Renal pelvis (tissue), 4 donors: Measurements from ENCODE around the gene BMPR1B. TPM values are rescaled to one million over a fixed set of nuclear protein-coding genes. Genes with fewer than 3 reads are reported as not detected.
A peak's percentile ranks its signal among the peaks of the same experiment; 100 is the strongest.

Experiments
- DNase-seq: peaks from one replicate; pipeline ENCODE4 v3.0.0-alpha.2; 2013
- polyA plus RNA-seq, 3 donors: library from polyadenylated mRNA; unstranded; fragments of 120-200 nt; gene quantifications; one replicate each; pipeline ENCODE4 v1.2.1, GENCODE V29; 2013; ENCODE audit not compliant: insufficient read length in 3 of 3

The BMPR1B gene
- polyA plus RNA-seq, 3 donors: 17.3 to 24.4 (median 18.2) TPM

- no peak for DNase-seq
These were observed 189.9 kb downstream of the BMPR1B start for GRCh38 chr4:94947681-94948108.

- no peak for DNase-seq
These were observed 196.5 kb downstream of the BMPR1B start for GRCh38 chr4:94954251-94954650.

- peak; percentile 44 for DNase-seq
These were observed 199.3 kb downstream of the BMPR1B start for GRCh38 chr4:94957030-94957429.

GRCh38 chr4:94959307-94959706 is 201.6 kb downstream of the BMPR1B start:
- DNase-seq: no peak

- DNase-seq: no peak
These were observed 203.0 kb downstream of the BMPR1B start for GRCh38 chr4:94960708-94961107.

GRCh38 chr4:94961420-94961819 is 203.7 kb downstream of the BMPR1B start:
- DNase-seq: no peak

- no peak for DNase-seq
These were observed 204.7 kb downstream of the BMPR1B start for GRCh38 chr4:94962484-94962883.

GRCh38 chr4:94965852-94966251 is 208.1 kb downstream of the BMPR1B start:
- DNase-seq: no peak

- no peak for DNase-seq
These were observed 210.7 kb downstream of the BMPR1B start for GRCh38 chr4:94968493-94968892.

GRCh38 chr4:94970650-94971049 is 212.9 kb downstream of the BMPR1B start:
- DNase-seq: no peak

- no peak for DNase-seq
These were observed 217.0 kb downstream of the BMPR1B start for GRCh38 chr4:94974773-94975172.

GRCh38 chr4:94976371-94977011 is 218.7 kb downstream of the BMPR1B start:
- DNase-seq: no peak

- DNase-seq: no peak
These were observed 221.1 kb downstream of the BMPR1B start for GRCh38 chr4:94978904-94979303.

GRCh38 chr4:94979621-94980020 is 221.9 kb downstream of the BMPR1B start:
- no peak for DNase-seq

- peak; percentile 78 for DNase-seq
These were observed 238.1 kb downstream of the BMPR1B start for GRCh38 chr4:94995684-94996394.

- DNase-seq: peak; percentile 30
These were observed 242.4 kb downstream of the BMPR1B start for GRCh38 chr4:95000076-95000648.

GRCh38 chr4:95004912-95005311 is 247.2 kb downstream of the BMPR1B start:
- no peak for DNase-seq

- no peak for DNase-seq
These were observed 250.2 kb downstream of the BMPR1B start for GRCh38 chr4:95007998-95008397.

- no peak for DNase-seq
These were observed 255.5 kb downstream of the BMPR1B start for GRCh38 chr4:95013236-95013635.

- no peak for DNase-seq
These were observed 256.3 kb downstream of the BMPR1B start for GRCh38 chr4:95014068-95014467.

- DNase-seq: no peak
These were observed 259.7 kb downstream of the BMPR1B start for GRCh38 chr4:95017305-95018064.

- no peak for DNase-seq
These were observed 261.0 kb downstream of the BMPR1B start for GRCh38 chr4:95018785-95019184.

GRCh38 chr4:95020521-95020920 is 262.8 kb downstream of the BMPR1B start:
- DNase-seq: no peak
